NCI-H146 treated with DMSO at 0.1 percent for 48 hours (cell line): ENCODE measurements around the gene TIAM2.

Source experiments
- DNase-seq: peaks from one replicate; lab custom pipeline; 2025; ENCODE audit not compliant: unreplicated experiment; lab: John Stamatoyannopoulos, UW

TIAM2 gene

DNA sequence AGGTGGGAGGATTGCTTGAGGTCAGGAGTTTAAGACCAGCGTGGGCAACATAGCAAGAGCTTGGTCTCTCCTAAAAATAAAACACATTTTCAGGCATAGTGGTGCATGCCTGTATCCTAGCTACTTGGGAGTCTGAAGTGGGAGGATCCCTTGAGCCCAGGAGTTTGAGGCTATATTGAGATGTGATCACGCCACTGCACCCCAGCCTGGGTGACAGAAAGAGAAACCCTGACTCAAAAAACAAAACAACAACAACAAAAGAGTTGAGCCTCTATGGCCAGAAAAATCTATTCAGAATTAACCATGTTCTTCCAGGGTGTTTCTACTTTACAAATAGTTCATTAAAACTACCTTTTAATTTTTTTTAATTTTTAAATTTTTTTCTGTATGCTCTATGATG lies 60.6 kb downstream of the TIAM2 start:
- DNase-seq: no peak

DNA sequence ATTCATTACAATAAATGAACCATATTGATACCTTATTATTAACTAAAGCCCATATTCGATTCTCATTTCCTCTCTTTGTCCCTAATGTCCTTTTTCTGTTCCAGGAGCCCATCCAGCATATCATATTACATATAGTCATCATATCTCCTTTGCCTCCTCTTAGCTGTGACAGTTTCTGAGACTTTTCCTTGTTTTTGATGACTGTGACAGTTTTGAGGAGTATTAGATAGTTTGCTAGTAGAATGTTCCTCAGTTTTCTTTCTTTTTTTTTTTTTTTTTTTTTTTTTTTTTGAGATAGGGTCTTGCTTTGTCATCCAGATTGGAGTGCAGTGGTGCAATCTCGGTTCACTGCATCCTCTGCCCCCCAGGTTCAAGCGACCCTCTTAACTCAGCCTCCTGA lies 61.6 kb downstream of the TIAM2 start:
- no peak for DNase-seq

DNA sequence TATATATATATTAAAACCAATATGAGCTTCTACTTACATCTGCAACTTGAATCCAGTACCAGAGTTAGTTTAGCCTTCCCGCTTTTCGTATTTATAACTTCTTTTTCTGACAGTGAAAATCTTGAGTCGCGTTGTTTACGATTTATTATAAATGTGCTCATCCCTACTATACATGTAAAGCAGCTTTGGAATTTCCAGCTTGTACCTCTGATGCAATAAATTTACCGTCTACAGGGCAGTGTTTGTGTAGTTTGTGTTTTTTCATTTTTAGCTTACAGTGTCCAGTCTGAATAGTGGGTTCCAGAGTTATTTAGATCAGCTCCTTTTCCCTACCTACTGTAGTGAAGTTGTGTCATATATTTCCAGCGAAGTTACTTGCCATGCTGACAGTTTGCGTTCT lies 66.3 kb downstream of the TIAM2 start:
- DNase-seq: no peak

DNA sequence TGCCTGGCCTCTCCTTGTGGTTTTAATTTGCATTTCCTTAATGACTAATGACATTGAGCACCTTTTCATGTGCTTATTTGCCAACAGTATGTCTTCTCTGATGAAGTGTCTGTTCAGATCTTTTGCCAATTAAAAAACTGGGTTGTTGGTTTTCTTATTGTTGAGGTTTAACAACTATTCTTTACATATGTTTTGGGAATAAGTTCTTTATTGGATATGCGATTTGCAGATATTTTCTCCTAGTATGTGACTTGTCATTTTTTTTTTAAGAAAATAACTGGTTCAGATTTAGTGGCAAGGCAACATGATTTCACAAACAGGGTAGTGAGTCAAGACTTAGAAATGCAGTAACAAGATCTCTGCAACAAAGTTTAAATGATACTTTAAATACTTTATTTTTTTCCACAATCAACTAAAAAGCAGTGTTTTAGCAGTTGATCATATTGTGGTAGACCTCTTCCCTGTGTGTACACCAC lies 67.8 kb downstream of the TIAM2 start:
- no peak for DNase-seq

DNA sequence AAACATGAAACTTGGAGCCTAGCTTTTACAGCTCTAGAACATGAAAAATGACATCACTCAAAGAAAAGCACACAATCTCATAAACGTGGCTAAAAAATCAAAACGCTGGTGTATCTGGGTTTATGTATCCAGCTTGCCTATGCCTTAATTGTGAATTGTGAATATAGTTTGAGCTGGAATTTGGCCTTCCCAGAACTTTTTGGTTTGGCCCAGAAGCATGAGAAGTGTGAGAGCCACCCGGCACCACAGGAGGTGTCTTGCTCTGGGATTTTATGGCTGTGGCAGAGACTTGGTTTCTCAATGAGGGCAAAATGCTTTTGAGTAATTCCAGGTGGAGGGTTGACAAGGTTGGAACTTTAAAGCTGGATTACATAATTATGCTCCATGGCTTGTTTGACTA lies 69.2 kb downstream of the TIAM2 start:
- DNase-seq: no peak

DNA sequence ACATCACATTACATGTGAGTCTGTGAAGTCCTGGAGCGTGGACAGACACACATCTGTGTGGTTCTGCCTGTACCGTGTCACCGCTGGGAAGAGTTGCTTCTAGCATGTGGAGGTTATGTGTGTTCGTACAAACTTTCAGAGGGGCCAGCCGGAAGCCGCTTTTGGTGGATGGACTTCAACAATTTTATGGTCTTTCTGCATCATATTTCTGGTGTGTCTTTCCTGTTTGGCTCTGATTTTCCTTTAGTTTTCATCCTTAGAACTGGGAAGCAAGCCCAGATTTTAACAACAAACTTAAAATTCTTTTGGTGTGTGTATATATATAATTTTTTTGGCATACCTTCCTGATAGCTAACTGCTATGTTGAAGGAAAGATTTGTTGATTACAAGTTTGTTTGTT lies 71.2 kb downstream of the TIAM2 start:
- no peak for DNase-seq

DNA sequence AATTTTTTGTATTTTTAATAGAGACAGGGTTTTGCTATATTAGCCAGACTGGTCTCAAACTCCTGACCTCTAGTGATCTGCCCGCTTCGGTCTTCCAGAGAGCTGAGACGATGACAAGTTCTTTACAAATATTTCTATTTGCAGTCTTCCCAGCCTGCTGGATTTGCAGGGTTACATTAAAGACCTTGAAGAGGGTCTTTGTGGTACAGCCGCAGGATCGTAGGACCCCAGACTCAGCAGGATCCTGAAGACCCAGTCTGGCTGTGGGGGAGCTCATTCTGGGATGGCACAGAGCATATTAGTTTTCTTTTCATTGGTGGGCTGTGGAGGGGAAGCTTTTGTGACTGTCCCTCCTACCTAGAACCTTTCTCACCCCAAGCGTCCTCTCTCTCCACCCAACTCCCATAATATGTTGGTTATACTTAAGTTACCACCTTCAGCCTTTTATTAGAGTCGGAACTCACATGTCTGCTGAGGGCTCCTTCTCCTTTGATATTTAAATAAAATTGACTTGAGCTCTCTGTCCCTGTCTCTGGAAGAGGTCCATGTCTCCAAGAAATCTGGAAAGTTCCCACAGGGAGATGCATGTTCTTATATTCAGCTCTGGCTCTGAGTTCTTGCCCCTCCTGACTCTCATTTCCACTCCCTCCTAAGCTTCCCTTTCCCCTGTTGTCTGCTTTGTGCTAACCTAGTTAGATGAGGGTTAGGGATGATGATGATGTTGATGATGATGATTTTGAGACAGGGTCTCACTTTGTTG lies 72.0 kb downstream of the TIAM2 start:
- no peak for DNase-seq

DNA sequence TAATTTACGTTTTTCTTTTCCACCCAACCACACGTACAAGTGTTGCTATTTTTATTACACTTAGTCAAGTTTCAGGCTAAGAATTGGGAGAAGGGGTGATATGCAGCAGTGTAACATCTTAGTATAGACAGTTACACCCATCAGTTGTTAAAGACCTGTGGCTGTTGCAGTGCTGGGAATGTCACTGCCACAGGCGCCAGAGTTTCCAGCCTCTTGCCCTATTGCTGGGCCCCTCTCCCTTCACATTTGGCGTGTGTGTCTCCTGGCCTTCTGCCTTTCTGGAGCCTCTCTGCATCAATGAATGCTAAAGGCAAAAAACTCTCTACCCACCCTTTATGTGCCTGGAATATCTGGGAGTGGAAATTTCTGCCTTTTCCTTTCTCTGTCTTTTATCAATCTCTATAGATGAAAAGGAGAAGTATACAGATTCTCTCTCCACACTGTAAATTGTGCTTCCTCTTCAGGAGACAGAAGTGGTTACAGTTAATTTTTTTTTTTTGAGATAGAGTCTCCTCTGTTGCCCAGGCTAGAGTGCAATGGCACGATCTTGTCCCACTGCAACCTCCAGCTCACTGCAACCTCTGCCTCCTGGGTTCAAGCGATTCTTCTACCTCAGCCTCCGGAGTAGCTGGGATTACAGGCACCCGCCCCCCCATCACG lies 73.0 kb downstream of the TIAM2 start:
- no peak for DNase-seq

DNA sequence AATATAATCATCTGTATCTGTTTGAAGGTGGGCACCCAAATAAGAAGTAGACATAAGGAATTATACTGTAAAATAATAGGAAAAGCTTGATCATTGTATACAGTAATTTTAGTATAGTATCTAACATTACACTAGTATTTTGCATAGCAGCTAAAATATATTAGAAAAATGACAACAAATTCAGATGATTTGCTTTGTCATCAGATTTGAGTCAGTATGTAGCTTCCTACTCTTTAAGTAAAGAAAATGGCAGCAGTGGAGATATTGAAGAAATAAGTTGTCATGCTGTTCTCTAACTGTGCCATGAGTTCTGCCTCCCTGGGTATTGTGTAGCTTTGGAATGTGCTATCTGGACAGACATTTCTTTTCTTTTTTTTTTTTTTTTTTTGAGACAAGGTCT lies 74.4 kb downstream of the TIAM2 start:
- no peak for DNase-seq

DNA sequence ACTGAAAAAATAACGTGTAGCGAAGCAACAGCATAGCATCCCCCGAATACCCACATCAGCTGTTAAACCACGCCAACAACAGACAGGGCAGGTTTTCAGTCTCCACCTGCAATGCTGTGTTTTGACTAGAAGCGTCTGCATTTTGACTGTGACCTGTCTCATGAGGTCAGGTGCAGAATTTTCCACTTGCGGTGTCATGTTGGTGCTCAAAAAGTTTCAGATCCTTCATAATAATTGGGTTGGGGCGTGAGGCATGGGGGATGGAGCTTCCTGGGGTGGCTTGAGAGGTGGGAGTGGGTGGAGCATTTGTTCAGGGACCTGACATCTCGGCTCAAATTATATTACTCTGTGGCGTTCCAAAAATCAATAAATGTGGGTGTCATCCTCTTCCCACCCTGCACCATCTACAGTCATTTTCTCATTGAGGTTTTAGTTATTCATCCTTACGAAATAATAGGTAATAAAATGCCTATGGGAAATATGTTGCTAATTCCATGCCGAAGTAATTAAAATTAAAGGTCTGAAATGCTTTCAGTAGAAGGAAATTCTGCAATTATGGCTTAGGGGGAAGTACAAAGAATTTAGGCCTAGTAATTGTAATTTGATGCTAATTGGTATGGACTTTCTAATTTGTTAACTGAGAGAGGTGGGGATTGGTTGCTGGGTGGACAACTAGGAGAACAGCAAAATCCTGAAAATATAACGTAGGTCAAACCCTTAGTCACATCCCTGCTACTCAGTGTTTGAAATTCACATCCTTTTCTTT lies 81.0 kb downstream of the TIAM2 start:
- DNase-seq: peak; percentile 74

DNA sequence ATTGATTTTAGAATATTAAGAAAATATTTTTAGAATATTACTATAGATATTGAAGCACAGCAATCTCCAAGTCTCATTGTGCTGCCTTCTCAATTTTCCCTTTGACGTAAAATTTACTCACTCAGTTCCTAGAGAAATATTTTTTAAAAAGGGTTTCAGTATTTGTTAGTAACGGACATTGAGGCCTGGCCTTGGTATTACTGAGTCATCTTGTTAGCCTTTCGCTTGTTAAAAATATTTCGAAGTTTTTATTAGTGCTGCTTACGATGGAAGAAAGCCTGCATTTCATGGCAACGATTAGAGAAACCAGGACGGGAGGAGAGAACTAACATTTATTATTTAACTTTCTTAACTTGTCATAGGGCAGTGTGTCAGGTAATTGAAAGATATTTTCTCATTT lies 82.2 kb downstream of the TIAM2 start:
- DNase-seq: no peak

DNA sequence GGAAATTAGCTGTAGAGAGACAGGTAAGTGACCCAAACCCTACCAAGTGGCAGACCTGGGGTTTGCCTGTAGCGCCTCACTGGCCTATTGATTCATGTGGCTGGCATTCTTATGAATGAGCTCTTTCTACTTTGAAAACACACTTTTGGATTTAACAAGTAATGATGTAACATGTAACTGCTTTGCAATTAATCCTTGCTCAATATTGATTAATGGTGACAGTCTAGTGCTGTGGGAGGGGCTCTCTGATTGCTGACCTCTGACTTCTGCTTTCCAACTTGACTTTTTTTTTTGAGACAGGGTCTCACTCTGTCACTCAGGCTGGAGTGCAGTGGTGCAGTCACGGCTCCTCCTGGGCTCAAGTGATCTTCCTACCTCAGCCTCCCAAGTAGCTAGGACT lies 82.7 kb downstream of the TIAM2 start:
- no peak for DNase-seq

DNA sequence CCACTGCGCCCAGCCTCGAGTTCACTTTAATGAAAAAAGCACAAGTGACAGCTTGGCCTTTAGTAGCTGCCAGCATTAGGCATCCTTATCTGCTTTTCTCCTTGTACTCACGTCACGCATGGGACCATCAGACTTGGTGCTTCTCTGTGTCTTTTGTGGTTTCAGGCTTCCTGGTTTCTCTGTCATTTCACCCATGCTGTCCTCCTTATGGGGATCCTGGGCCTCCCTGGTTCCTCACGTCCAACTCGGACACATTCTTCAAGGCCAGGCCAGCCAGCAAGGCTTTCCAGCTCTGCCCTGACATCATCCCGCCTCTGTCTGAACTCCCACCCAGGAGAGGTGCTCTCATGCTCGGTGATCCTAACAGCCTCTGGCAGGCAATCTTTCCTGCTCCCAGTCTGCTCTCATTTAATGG lies 83.2 kb downstream of the TIAM2 start:
- no peak for DNase-seq

DNA sequence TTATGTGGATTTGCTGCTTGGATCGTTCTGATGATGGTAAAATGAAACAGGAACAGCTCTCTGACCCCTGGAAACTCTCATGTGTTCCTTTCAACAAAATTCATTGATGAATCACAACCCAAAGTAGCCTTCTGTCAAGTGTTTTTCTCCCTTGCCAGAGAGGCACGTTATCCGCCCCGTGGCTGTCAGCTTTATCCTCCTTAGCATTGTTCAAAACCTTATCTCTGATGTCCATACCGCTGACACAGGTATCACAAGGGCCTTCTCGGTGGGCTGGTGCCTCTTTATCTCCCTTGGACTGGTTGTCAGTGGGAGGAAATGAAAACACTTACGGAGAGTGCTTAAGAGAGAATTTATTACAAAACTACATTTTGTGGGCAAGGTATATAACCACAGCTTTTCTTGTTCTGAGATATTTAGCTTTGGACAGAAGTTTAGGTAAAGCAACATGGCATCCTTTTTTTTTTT lies 84.9 kb downstream of the TIAM2 start:
- no peak for DNase-seq

DNA sequence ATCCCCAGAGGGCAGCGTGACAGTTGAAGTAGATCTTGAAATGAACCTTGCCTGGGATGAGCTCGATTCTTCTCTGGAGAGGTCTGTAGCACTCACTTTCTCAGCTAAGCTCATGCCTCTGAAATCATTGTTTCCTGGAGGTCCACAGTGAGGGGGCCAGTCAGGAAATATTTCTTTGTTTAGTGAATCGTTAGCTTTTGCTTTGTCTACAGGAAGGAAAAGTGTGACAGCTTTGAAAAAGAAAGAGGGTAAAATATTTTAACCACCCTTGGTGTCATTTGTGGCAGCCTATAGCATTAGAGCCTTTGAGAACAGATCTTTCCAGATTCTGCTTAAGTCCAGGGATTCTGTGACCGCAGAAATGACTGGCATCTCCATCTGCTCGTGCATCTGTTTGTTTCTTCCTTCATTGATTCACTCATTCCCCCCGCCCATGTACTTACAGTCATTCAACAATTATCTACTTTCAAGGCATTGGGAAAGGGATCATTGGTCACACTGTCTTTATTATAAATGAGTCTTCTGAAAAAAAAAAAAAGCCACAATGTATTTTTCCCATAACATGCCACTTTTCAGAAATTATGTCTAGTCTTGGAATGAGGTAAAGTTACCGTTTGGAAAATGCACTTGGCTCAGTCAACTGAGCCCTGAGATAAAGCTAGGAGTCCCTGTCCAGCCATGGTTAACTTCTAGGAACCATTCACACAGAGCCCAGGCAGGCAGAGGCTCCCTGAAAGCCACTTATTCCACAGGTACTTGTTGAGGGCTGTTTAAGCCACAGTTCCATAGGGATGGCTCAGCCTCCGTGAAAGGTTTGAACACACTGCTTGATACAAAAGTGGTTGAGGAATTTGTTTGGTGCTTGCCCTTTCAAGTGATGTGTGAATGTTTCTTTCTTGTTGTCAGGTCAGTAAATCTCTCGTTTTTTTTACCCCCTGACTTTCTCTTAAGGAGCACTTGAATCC lies 86.0 kb downstream of the TIAM2 start:
- DNase-seq: no peak

DNA sequence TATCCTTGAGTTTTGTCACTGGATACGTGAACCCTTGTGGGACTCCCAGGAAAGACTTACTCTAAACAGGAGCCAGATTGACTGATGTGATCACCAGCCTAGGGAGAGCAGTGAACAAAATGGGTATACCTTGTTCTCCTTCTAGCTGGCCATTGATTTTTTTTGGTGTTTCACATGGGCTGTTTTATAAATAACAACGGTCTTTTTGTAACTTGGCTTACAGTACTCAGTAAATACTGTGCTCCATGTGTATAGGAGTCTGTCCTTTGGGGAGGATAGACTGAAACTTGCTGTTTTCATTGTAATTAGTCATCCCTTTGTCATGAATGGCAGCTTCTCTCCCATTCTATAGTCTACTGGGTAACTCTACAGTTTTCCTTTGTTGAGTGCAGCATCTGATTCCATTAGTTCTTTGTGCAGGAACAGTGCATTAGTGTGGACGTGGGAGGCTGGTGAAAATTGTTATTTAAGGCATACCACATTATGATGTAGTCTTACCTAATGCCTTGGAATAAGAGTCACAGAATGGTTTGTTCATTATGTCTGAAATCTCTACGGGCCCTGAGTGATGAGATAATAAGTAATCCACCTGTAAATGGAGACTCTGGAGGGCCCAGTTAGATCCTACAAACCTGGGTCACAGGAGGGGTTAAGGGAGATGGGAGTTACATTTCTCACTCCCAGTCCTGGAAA lies 89.5 kb downstream of the TIAM2 start:
- DNase-seq: no peak

DNA sequence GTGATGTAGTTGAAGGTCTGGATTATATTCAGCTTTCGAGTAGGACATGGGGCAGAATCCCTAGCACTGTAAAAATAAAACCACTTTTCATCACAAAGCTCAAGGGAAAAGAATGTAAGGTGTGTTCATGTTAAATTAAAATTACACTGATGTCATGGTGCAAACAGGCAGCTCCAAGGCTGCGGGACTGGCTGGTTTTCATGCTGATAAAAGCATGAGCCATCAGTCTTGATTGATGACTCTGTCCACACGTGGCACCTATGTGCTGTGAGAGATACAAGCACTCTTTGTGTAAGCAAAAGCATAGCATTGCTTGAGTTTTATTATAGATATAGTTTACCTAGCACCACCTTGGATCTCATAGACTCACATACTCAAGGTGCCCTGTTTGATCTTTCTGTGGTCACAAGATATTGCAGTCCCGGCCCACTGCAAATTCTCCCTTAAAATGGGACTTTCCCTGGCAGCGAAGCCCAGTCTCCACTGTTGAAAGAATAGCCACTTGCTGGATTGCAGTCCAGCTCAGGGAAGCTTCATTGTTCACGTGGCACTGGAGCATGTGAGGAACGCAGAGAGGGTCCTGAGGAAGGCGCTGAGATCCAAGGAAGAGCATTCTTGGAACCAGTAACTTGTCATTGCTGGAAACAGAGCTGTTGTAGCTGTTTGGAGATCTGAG lies 90.6 kb downstream of the TIAM2 start:
- no peak for DNase-seq

DNA sequence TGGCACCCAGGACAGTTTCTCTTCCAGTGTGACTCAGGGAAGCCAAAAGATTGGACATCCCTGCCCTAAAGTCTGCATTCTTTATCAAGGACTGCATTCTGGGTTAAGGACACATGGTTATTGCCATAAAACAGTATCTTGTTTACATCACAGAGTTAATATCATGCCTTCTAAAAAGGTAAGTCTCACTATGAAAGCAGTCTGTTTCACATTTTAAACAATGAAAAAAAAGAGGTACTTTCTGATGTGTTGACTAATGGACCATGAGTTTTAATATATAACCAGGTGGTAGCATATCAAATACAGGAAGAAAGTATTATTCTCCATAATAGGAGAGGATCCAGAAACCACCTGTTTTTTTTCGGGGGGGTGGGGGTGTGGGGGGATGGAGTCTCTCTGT lies 93.7 kb downstream of the TIAM2 start:
- DNase-seq: no peak

DNA sequence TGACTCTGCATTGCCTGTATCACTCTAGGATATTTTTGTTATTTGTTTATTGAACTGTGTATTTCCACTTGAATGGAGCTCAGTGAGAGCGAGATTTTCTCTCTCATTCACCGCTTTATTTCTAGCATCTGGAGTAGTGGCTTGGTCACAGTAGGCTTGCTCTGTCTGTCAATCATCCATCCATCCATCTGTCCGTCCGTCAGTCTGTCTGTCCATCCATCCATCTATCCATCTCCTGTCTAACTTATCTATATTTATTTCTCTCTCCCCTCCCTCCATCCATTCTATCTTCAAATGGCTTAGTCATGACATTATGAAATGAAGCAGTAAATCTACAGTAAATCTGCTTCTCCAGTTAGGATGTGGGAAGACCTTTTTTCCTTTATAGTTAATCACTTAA lies 94.6 kb downstream of the TIAM2 start:
- no peak for DNase-seq

DNA sequence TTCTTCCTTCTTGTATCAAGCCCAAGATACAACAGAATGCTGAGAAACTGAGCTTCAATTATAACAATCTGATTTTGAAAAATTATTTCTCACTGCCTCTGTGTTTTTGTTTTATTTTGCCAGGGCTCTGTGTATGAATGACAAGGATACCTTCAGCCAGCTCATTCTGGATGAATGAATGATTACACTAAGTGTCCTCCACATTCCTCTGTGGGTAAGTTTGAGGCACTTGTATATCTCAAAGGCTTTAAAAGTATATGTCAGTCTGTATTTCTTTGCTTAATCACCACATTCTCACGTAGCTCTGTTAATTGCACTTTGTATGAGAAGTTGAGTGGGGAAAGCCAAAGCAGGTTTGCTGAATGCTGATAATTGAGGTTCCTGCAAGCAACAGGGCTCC lies 95.1 kb downstream of the TIAM2 start:
- no peak for DNase-seq
